Keratinocyte (primary cell): Measurements from ENCODE around the gene TNIK.
A peak's percentile ranks its signal among the peaks of the same experiment; 100 is the strongest.

Experiments
- CTCF ChIP-seq, 3 experiments: IDR thresholded peaks in 1 of 3; conservative IDR thresholded peaks in 1 of 3; optimal IDR thresholded peaks in 1 of 3; 2 replicates in 2 of 3; 3 replicates in 1 of 3; pipeline versions ENCODE3 to v1.5.1; 2011; ENCODE audit warnings: low read length in 3 of 3, mild to moderate bottlenecking in 3 of 3, moderate library complexity in 2 of 3, control low read depth in 1 of 3, inconsistent platforms in 1 of 3; ENCODE audit not compliant: insufficient read depth in 2 of 3; ENCODE audit errors: extremely low read depth in 1 of 3
- EZH2 ChIP-seq: IDR thresholded peaks from one replicate; pipeline ENCODE4 v1.6.1; 2012; ENCODE audit warnings: inconsistent platforms, mild to moderate bottlenecking, low read length, moderate library complexity

DNA sequence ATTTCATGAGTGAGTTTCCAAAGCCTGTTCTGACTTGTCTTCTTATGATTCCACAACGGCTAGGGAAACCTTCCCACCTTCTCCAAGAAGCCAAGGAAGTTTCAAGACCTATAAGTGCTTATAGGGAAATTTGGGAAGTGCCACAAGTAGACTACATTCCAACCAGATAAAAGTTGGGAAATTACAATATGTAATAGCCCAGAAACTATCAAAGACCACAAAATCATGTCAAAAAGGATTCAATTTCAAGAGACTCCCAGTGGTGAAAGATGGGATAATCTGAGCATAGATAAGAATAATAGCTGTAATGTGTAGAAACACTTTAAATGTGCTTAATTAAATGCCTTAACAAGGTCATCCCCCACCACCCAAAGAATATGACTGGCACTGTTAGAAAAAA is 264.5 kb downstream of the TNIK start:
- peak in 2 of 3 experiments; percentile 31 to 35 for TF ChIP-seq CTCF (optimal IDR thresholded peaks at IDR 0.05 in 1 of 3, IDR thresholded peaks at IDR 0.05 in 1 of 3, conservative IDR thresholded peaks at IDR 0.05 in 1 of 3; ENCODE audit: extremely low read depth in 1 of 3, insufficient read depth in 2 of 3, low read length in 3 of 3)
- no peak for TF ChIP-seq EZH2
